ENCODE results near the gene ACSS3. TPM values are rescaled to one million over a fixed set of nuclear protein-coding genes. Genes with fewer than 3 reads are reported as not detected.
"Not testable (repeated sequence)": the region's sequence is repeated elsewhere in the genome, so short reads cannot be mapped to it uniquely, and the experiment has no call there.

ACSS3 gene
- total RNA-seq, 3 donors from 2014 or later = 0.69 to 6.4 (median 1.9) TPM

DNA sequence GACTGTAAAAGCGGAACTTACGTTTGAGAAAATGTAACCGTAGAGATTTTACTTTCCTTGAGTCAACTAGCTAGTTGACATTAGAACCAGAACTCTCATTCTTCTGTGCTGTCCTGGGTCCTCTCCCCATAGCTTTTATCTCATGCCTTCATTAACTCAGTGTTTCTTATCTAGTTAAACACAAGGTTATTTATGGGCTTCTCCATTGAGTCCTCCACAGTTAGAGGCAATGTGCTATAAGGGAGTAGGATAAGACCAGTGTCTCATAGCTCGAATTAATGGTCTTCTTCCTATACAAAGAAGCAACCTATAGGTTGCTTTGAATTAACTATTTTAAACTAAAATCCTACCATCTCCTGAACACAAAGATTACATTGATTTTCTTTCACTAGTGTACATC is 129.8 kb downstream of the ACSS3 start:
- Histone ChIP-seq H3K4me1 (ENCODE audit: low read depth) (peaks cover 12% of the 10 kb centered on the region), H3K4me3 (no peak overlapping the region), H3K9me3 (no peaks in the 10 kb centered on the region), H3K36me3 (ENCODE audit: low read depth) (no peaks in the 10 kb centered on the region)
- TF ChIP-seq, protein P1, sequence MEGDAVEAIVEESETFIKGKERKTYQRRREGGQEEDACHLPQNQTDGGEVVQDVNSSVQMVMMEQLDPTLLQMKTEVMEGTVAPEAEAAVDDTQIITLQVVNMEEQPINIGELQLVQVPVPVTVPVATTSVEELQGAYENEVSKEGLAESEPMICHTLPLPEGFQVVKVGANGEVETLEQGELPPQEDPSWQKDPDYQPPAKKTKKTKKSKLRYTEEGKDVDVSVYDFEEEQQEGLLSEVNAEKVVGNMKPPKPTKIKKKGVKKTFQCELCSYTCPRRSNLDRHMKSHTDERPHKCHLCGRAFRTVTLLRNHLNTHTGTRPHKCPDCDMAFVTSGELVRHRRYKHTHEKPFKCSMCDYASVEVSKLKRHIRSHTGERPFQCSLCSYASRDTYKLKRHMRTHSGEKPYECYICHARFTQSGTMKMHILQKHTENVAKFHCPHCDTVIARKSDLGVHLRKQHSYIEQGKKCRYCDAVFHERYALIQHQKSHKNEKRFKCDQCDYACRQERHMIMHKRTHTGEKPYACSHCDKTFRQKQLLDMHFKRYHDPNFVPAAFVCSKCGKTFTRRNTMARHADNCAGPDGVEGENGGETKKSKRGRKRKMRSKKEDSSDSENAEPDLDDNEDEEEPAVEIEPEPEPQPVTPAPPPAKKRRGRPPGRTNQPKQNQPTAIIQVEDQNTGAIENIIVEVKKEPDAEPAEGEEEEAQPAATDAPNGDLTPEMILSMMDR (IDR thresholded peaks at IDR 0.05) = no peak
- ATAC-seq = no peak
- intact Hi-C loops (cut with DNase I, micrococcal nuclease) = no loop called here
- DNase-seq = no peak

DNA sequence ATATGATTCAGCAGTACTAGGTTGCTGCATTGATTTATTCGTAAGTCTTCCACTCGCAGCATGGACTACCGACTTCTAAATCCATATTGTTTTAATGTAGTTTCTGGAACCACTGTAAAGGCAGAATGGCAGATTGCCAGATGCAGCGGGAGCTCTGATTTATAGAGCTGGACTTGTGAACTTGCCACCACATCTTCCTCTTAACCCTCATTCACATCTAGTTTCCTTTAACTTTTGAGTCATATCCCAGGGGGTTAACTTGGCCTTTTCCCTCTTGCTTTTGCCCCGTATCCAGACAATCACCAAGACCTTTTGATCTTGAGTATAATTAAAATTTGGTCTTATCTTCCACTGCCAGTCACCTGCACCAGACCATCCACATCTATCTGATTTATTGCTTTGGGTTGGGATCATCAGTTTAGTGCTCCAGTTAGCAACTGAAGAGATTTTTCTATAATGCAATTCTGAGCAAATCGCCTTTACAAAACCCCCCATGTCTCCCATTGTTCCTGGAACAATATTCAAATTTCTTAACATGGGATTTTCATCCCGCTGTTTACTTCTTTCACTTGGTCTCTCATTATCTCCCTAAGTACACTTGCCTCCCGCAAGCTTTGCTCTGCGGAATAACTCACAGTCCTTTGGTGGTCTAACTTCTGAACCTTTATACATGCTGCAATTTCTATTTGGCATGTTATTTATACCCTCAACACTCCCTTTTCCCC is 130.5 kb downstream of the ACSS3 start:
- Histone ChIP-seq H3K9me3 (no peaks in the 10 kb centered on the region), H3K4me3 (no peak overlapping the region), H3K36me3 (ENCODE audit: low read depth) (no peaks in the 10 kb centered on the region), H3K4me1 (ENCODE audit: low read depth) (peaks cover 12% of the 10 kb centered on the region)
- intact Hi-C loops (cut with DNase I, micrococcal nuclease) = no loop called here
- DNase-seq (peak in 2 of 3 donors; percentile 41 to 66), ATAC-seq (peak; percentile 74)
- TF ChIP-seq, protein P1 (IDR thresholded peaks at IDR 0.05) = no peak

DNA sequence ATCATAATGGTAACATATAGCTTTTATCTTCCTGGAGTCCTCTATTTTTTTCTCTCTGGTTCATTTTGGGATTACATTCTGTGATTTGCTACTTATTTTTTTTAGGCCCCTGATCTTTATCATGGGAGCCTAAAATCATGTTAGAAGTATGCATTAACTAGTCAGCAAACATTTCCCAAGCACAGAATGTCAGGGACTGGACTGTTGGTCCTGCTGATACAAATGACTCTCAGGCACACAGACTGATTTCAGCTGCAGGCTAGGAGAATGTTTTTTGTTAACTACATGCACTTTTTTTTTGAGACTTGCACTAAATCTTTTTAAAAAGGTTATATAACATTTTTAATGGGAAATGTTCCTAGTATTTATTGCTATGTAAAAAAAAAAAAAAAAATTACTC is 131.1 kb downstream of the ACSS3 start:
- H3K4me1 ChIP-seq (ENCODE audit: low read depth) = peaks cover 8% of the 10 kb centered on the region
- ATAC-seq = no peak
- no peaks in the 10 kb centered on the region for H3K36me3 ChIP-seq (ENCODE audit: low read depth)
- no peaks in the 10 kb centered on the region for H3K9me3 ChIP-seq
- TF ChIP-seq, protein P1 (IDR thresholded peaks at IDR 0.05) = no peak
- no peak overlapping the region for H3K4me3 ChIP-seq
- intact Hi-C loops (cut with DNase I, micrococcal nuclease) = no loop called here
- no peak for DNase-seq

DNA sequence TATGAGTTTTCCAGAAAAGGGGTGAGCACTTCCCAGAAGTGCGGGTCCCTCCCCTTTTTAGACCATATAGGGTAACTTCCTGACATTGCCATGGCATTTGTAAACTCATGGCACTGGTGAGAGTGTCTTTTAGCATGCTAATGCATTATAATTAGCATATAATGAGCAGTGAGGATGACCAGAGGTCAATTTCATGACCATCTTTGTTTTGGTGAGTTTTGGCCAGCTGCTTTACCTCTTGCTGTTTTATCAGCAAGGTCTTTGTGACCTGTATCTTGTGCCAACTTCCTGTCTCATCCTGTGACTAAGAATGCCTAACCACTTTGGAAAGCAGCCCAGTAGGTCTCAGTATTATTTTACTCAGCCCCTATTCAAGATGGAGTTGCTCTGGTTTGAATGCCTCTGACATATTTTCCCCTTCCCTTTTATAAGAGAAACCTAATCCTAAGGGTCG is 131.9 kb downstream of the ACSS3 start:
- ATAC-seq (peak; percentile 26), DNase-seq (peak in 1 of 3 donors; percentile 17)
- H3K4me1 ChIP-seq (ENCODE audit: low read depth); H3K4me3 ChIP-seq; intact Hi-C loops (cut with DNase I, micrococcal nuclease); H3K9me3 ChIP-seq; H3K36me3 ChIP-seq (ENCODE audit: low read depth): not testable (repeated sequence)

DNA sequence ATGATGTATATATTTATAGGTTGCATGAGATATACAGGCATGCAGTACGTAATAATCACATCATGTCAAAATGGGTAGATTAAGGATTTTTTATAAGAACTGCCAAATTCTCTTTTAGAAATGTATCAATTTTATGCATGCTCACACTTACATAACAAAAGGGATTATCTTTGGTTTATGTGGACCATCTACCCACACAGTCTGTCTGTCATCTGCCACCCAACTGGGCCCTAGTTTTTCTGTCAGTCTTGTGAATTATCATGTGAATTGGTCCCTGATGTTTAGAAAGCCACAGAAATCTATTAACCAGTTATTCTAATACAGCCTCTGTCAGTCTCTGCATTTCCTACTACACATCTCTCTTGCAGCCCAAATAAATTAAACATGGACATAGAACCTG is 133.4 kb downstream of the ACSS3 start:
- intact Hi-C loops (cut with DNase I, micrococcal nuclease) = no loop called here
- ATAC-seq = no peak
- TF ChIP-seq, protein P1 (IDR thresholded peaks at IDR 0.05) = no peak
- H3K9me3 ChIP-seq = no peaks in the 10 kb centered on the region
- no peaks in the 10 kb centered on the region for H3K4me1 ChIP-seq (ENCODE audit: low read depth)
- H3K4me3 ChIP-seq = no peak overlapping the region
- DNase-seq = no peak
- no peaks in the 10 kb centered on the region for H3K36me3 ChIP-seq (ENCODE audit: low read depth)

DNA sequence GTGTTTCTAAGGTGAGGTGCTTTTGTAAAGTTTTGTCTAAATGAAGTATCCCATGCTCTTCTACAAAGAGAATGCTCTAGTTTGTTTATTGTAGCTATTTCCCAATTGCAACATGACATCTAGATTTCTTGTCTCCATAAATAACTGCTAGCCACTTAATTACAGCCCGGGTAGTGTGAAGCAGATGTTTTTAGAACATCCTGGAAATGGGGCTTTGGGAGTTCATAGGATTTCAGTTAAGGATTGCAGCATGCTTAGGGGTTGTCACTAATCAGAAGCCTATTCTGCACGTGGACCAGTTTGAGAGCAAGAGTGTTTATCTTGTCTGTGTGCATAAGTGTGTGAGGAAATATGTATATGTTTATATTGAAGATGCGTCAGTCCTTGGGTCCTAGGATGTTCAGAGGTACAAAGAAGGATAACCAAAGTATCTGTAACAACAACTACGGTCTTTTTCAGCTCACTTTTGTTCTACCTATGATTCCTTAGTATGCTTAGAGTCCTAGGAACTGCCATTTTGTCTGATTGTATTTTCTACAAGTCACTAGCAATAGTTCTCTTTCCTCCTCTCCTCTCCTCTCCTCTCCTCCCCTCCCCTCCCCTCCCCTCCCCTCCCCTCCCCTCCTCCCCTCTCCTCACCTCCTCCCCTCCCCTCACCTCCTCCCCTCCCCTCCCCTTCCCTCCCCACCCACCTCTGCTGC is 135.3 kb downstream of the ACSS3 start:
- Histone ChIP-seq H3K4me3 (no peak overlapping the region), H3K36me3 (ENCODE audit: low read depth) (no peaks in the 10 kb centered on the region), H3K9me3 (no peaks in the 10 kb centered on the region), H3K4me1 (ENCODE audit: low read depth) (no peaks in the 10 kb centered on the region)
- intact Hi-C loops (cut with DNase I, micrococcal nuclease) = no loop called here
- TF ChIP-seq, protein P1 (IDR thresholded peaks at IDR 0.05) = no peak
- ATAC-seq (no peak), DNase-seq (no peak)
